Panc1 (cell line): ENCODE measurements around the gene MYB.

Experiments
- CTCF ChIP-seq: fragments of 450-650 bp; IDR thresholded peaks from 2 replicates; pipeline ENCODE4 v1.5.1; 2017; ENCODE audit warnings: mild to moderate bottlenecking
- SIN3A ChIP-seq: IDR thresholded peaks from 2 replicates; pipeline ENCODE4 v1.6.1; 2012; ENCODE audit warnings: low read depth, mild to moderate bottlenecking, low read length, moderate library complexity, borderline replicate concordance; ENCODE audit not compliant: insufficient read depth

- no peak for TF ChIP-seq CTCF
- no peak for TF ChIP-seq SIN3A
Observed at GRCh38 chr6:135165031-135165430, 16.1 kb upstream of the MYB start.
